Lower leg skin (tissue), 3 donors: Measurements from ENCODE around the gene SYCE3.

Experiments
- CTCF ChIP-seq, 3 donors: fragments of 450-650 bp; IDR thresholded peaks; one replicate each; pipeline ENCODE4 v1.5.1; 2016; ENCODE audit warnings: antibody characterized with exemption in 3 of 3, mild to moderate bottlenecking in 3 of 3, moderate library complexity in 2 of 3
- POLR2A ChIP-seq, 2 donors: fragments of 450-650 bp; IDR thresholded peaks; one replicate each; pipeline ENCODE4 v1.6.1; 2016 to 2017; ENCODE audit warnings: antibody characterized with exemption in 2 of 2, mild to moderate bottlenecking in 1 of 2, moderate library complexity in 1 of 2

DNA sequence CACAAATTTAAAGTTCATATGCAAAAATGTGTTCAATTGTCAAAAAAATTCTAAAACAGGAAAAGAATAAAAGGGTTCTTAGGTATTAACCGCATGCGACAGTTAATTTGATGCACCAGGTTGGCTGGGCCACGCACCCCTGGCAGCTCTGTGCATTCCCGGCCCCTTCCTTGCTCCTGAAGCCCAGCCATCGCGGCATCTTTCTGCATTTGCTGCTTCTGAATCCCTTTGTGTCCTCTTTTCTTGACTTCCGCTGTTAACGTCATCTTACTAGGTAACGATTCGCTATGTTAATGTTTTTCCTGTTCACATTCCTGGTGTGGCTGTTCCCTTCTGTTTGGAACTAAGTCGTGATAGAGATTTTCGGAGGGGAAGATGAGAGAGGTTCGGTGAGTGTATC, 25.0 kb downstream of the SYCE3 start:
- no peak for TF ChIP-seq CTCF (IDR thresholded peaks at IDR 0.05)
- TF ChIP-seq POLR2A (IDR thresholded peaks at IDR 0.05), result no peak
